Measurements from ENCODE around the gene PPFIA2. TPM values are rescaled to one million over a fixed set of nuclear protein-coding genes. Genes with fewer than 3 reads are reported as not detected.

Gene PPFIA2
- total and polyA plus RNA-seq, 10 of the 15 experiments (the other 5 are each of a cell fraction or from before 2014, with no cell fraction given): 0.06 to 0.39 (median 0.18) TPM; not detected in 6

DNA sequence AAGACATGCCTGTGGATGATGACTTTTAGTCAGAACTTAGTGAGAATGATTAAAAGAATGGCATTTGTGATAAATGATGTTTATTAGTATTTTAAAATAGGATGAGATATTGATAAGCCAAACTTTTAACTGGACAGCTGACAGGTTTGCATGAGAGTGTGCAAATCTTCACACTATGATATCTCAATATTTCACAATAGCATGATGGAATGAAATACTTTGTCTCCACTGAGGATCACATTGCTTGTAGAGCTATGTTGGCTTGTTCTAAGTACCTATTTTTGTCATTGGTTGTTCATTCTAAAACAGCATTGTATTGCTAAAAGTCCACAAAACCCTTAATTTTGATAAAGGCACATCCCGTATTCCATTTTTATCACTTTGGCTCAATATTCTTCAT, 359.1 kb downstream of the PPFIA2 start:
- Histone ChIP-seq H2AFZ (ENCODE audit: control insufficient read depth, low read depth, low read length) (no peak overlapping the region), H4K20me1 (ENCODE audit: control insufficient read depth, insufficient read depth) (no peaks in the 10 kb centered on the region), H3K27me3 (replicated peaks in 1 of 2; ENCODE audit: control insufficient read depth in 2 of 2, insufficient read depth in 2 of 2, low read length in 1 of 2) (no peaks in the 10 kb centered on the region), H3K4me1 (ENCODE audit: control insufficient read depth, insufficient read depth, low read length) (no peaks in the 10 kb centered on the region), H3K4me2 (ENCODE audit: control insufficient read depth, insufficient read depth) (no peak overlapping the region), H3K9ac (ENCODE audit: control insufficient read depth, insufficient read depth, low read length) (no peak overlapping the region), H3K4me3 (no peak overlapping the region), H3K36me3 (ENCODE audit: control insufficient read depth in 2 of 2, insufficient read depth in 2 of 2, low read length in 1 of 2) (no peaks in the 10 kb centered on the region), H3K9me3 (replicated peaks; ENCODE audit: control insufficient read depth, insufficient read depth, low read length) (no peaks in the 10 kb centered on the region), H3K79me2 (ENCODE audit: control insufficient read depth, insufficient read depth, low read length) (no peaks in the 10 kb centered on the region), H3K27ac (ENCODE audit: control insufficient read depth, insufficient read depth) (no peak overlapping the region)
- TF ChIP-seq NFYA (IDR thresholded peaks at IDR 0.05; ENCODE audit: borderline replicate concordance, low read depth, low read length) (no peak), RAD51 (IDR thresholded peaks at IDR 0.05) (no peak), FOXM1 (IDR thresholded peaks at IDR 0.05; ENCODE audit: low read depth, low read length) (no peak), SUZ12 (IDR thresholded peaks at IDR 0.05; ENCODE audit: unreplicated experiment) (no peak), WRNIP1 (IDR thresholded peaks at IDR 0.05; ENCODE audit: borderline replicate concordance, low read depth, low read length) (no peak), NRF1 (conservative IDR thresholded peaks at IDR 0.05; ENCODE audit: low read depth, low read length) (no peak), SIN3A (IDR thresholded peaks at IDR 0.05; ENCODE audit: low read depth, low read length) (no peak), PML (IDR thresholded peaks at IDR 0.05; ENCODE audit: low read length) (no peak), ESRRA (IDR thresholded peaks at IDR 0.05; ENCODE audit: low read length) (no peak), SUPT20H (IDR thresholded peaks at IDR 0.05; ENCODE audit: borderline replicate concordance, control insufficient read depth, low read depth, low read length) (no peak), RFX5 (IDR thresholded peaks at IDR 0.05; ENCODE audit: low read depth, low read length) (no peak), BRCA1 (IDR thresholded peaks at IDR 0.05; ENCODE audit: low read depth, low read length) (no peak), CHD1 (IDR thresholded peaks at IDR 0.05; ENCODE audit: low read depth, low read length) (no peak)
- TF ChIP-seq, protein P1, sequence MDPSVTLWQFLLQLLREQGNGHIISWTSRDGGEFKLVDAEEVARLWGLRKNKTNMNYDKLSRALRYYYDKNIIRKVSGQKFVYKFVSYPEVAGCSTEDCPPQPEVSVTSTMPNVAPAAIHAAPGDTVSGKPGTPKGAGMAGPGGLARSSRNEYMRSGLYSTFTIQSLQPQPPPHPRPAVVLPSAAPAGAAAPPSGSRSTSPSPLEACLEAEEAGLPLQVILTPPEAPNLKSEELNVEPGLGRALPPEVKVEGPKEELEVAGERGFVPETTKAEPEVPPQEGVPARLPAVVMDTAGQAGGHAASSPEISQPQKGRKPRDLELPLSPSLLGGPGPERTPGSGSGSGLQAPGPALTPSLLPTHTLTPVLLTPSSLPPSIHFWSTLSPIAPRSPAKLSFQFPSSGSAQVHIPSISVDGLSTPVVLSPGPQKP (IDR thresholded peaks at IDR 0.05; ENCODE audit: low read depth, low read length): no peak
- TF ChIP-seq, protein P2, sequence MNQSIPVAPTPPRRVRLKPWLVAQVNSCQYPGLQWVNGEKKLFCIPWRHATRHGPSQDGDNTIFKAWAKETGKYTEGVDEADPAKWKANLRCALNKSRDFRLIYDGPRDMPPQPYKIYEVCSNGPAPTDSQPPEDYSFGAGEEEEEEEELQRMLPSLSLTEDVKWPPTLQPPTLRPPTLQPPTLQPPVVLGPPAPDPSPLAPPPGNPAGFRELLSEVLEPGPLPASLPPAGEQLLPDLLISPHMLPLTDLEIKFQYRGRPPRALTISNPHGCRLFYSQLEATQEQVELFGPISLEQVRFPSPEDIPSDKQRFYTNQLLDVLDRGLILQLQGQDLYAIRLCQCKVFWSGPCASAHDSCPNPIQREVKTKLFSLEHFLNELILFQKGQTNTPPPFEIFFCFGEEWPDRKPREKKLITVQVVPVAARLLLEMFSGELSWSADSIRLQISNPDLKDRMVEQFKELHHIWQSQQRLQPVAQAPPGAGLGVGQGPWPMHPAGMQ (IDR thresholded peaks at IDR 0.05; ENCODE audit: borderline replicate concordance): no peak
- TF ChIP-seq, protein P3, sequence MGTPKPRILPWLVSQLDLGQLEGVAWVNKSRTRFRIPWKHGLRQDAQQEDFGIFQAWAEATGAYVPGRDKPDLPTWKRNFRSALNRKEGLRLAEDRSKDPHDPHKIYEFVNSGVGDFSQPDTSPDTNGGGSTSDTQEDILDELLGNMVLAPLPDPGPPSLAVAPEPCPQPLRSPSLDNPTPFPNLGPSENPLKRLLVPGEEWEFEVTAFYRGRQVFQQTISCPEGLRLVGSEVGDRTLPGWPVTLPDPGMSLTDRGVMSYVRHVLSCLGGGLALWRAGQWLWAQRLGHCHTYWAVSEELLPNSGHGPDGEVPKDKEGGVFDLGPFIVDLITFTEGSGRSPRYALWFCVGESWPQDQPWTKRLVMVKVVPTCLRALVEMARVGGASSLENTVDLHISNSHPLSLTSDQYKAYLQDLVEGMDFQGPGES (IDR thresholded peaks at IDR 0.05): no peak
- TF ChIP-seq, protein P4, sequence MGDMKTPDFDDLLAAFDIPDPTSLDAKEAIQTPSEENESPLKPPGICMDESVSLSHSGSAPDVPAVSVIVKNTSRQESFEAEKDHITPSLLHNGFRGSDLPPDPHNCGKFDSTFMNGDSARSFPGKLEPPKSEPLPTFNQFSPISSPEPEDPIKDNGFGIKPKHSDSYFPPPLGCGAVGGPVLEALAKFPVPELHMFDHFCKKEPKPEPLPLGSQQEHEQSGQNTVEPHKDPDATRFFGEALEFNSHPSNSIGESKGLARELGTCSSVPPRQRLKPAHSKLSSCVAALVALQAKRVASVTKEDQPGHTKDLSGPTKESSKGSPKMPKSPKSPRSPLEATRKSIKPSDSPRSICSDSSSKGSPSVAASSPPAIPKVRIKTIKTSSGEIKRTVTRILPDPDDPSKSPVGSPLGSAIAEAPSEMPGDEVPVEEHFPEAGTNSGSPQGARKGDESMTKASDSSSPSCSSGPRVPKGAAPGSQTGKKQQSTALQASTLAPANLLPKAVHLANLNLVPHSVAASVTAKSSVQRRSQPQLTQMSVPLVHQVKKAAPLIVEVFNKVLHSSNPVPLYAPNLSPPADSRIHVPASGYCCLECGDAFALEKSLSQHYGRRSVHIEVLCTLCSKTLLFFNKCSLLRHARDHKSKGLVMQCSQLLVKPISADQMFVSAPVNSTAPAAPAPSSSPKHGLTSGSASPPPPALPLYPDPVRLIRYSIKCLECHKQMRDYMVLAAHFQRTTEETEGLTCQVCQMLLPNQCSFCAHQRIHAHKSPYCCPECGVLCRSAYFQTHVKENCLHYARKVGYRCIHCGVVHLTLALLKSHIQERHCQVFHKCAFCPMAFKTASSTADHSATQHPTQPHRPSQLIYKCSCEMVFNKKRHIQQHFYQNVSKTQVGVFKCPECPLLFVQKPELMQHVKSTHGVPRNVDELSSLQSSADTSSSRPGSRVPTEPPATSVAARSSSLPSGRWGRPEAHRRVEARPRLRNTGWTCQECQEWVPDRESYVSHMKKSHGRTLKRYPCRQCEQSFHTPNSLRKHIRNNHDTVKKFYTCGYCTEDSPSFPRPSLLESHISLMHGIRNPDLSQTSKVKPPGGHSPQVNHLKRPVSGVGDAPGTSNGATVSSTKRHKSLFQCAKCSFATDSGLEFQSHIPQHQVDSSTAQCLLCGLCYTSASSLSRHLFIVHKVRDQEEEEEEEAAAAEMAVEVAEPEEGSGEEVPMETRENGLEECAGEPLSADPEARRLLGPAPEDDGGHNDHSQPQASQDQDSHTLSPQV (IDR thresholded peaks at IDR 0.05): no peak
- POLR2A ChIA-PET: no interaction called here
- SMC1A ChIA-PET (ENCODE audit: uncharacterized antibody, unreplicated experiment): no interaction called here
- intact Hi-C loops (cut with micrococcal nuclease; ENCODE audit: unreplicated experiment) (no loop called here), in situ Hi-C loops (cut with MboI) (no loop called here)
- no peak for ATAC-seq
- no TSS peak for BruUV-seq (replicated peaks)
- no peak for DNase-seq (ENCODE audit: low read depth, low spot score)
- CTCF ChIA-PET: no interaction called here
- RAD21 ChIA-PET (ENCODE audit: unreplicated experiment): no interaction called here
- 27% methylated on average over 1 of the region's 1 CpG for WGBS (ENCODE audit: insufficient coverage, insufficient replicate concordance, low lambda C conversion rate, missing lambda C conversion rate)
- FAIRE-seq: no peak

Data from GM12878 (cell line).